SK-MEL-5 (cell line): ENCODE data around the gene INMT. TPM values are rescaled to one million over a fixed set of nuclear protein-coding genes. Genes with fewer than 3 reads are reported as not detected.

Source experiments
- DNase-seq: peaks from one replicate; pipeline ENCODE4 v3.0.0-alpha.2; 2016; ENCODE audit warnings: low read depth, low spot score
- in situ Hi-C: cut with HindIII; loops from 2 replicates; pipeline ENCODE4 v1.10.0; 2016; ENCODE audit warnings: low sequenced_read_pairs, high pct_unique_total_duplicates, low pct_unique_long_range_greater_than_20kb
- total RNA-seq: library from RNA; depleted of rRNA; stranded (reverse); fragments of >200 nt; shearing (Covaris generic); gene quantifications from 2 replicates; pipeline ENCODE4 v1.2.3, GENCODE V29; 2014

The INMT gene
- total RNA-seq, 1 experiment from 2014 or later, result not detected

GRCh38 chr7:30770845-30771173, 18.9 kb downstream of the INMT start:
- no peak for DNase-seq
- in situ Hi-C loops, result no loop called here

GRCh38 chr7:30771174-30771879, 19.4 kb downstream of the INMT start, which contains the start of gene MINDY4:
TSS of gene MINDY4 (plus strand) at chr7:30771417. CDS start at chr7:30771494, 77 bp downstream.
- in situ Hi-C loops, result no loop called here
- peak; percentile 86 for DNase-seq

GRCh38 chr7:30771880-30772425, 20.0 kb downstream of the INMT start:
- DNase-seq, result no peak
- in situ Hi-C loops, result no loop called here

- in situ Hi-C loops, result no loop called here
Observed at GRCh38 chr7:30772984-30773383, 21.0 kb downstream of the INMT start.

GRCh38 chr7:30775992-30776391, 24.1 kb downstream of the INMT start:
- in situ Hi-C loops, result no loop called here
- no peak for DNase-seq

More at GRCh38 chr7:30772984-30773383, 21.0 kb downstream of the INMT start:
- DNase-seq, result no peak

DNA sequence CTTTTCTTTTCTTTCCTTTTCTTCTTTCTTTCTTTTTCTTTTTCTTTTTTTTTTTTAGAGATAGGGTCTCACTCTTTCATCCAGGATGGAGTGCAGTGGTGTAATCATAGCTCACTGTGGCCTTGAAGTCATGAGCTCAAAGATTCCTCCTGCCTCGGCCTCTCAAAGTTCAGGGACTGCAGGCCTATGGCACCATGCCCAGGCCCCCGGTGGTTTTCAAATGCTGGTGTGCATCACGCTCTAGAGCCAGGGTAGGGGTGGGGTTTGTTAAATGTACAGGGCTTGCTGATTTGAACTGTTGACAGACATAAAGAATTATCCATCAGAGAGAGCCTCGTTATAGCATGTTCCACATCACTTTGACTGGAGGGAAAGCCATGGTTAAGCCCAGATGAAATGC, 25.0 kb downstream of the INMT start:
- in situ Hi-C loops, result no loop called here
- DNase-seq, result no peak

DNA sequence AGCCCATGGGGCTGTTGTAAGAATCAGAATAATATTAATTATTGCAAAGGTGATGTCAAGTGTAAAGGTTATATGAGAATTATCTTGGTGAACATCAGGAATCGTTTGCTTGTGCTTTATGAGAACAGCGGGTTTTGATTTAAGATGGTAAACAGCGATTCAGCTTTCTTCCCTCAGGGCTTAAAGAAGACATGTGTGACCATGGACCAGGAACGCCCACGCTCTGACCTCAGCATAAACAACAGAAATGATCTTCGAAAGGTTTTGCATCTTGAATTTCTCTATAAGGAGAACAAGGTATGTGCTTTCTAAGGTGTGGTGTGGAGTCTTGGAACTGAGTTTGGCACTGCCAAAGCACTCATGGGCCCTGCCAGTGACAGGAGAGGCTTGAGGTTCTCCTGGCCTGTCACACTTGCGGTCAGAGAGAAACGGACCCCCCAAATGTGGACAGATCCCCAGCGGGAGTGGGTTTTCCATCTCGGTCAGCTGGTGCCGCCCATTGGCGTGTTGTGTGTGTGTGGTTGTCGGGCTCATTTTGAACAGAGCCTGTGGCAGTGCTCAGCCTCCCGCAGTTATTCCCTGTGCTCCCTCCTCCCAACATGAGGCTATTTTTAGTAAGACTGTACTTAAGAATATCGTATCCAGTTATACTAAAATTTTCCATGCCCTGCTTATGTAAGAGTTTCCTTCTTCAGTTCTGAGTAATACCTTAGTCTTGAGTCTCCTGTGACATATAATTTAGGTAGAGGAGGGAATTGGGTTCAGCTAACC, 26.5 kb downstream of the INMT start:
- in situ Hi-C loops, result no loop called here
- DNase-seq, result no peak

DNA sequence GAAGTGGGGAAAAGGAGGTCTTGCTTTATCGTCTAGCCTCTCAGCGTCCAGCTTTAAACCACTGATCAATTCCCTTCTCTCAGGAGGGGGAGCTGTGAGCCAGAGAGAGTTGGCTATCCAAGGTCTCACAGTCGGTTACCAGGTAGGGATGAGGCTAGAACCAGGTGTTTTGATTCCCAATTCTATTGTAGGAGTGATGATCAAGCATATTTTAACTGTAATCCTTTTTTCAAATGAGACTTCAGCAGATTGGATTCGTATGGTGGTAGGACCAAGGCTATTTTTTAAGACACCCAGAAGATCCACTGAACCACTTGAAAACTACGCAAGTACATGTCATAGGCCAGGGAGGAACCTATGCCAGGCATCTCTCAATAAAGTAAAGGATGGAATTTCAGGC, 27.6 kb downstream of the INMT start:
- DNase-seq, result no peak
- in situ Hi-C loops, result no loop called here

DNA sequence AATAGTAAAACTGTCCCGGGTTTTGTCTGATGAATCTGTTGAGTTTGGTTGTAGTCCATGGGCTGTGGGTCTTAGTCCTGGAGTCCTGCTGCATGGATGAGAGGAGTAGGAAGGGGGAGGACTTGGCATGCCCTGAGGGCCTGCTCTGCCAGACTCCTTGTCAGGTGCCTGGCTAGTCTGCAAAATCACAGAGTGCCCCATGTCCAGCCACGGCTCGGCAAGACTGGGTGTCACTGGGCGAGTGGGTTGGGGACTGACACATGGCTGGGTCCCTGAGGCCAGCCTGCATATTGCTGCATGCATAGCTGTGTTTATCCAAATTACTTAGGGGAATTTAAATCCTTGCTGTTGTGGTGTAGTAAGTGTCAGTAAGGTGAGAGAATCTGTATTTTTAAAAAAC, 29.0 kb downstream of the INMT start:
- in situ Hi-C loops, result no loop called here
- DNase-seq, result no peak

- in situ Hi-C loops, result no loop called here
- no peak for DNase-seq
Observed at GRCh38 chr7:30782690-30783089, 30.8 kb downstream of the INMT start.

- DNase-seq, result no peak
- in situ Hi-C loops, result no loop called here
Observed at GRCh38 chr7:30785786-30786185, 33.9 kb downstream of the INMT start.

DNA sequence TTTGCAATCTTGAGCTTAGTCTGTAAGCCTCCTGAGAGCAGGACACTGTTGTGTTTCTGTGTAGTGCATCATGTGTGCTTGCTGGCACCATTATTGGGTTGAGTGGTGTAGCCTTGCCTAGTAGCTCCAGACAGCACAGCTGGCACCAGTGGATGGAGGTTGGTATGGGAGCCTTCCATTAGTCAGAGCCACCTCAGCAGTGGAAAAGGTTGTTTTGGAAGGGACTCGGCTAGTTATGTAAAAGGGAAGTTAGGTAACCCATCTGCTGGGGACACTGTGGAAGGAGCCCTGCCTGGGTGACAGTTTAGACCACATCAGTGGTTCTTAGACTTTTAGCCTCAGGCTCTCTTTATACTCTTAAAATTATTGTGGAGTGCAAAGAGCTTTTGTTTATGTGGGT, 35.6 kb downstream of the INMT start:
- in situ Hi-C loops, result no loop called here
- no peak for DNase-seq

DNA sequence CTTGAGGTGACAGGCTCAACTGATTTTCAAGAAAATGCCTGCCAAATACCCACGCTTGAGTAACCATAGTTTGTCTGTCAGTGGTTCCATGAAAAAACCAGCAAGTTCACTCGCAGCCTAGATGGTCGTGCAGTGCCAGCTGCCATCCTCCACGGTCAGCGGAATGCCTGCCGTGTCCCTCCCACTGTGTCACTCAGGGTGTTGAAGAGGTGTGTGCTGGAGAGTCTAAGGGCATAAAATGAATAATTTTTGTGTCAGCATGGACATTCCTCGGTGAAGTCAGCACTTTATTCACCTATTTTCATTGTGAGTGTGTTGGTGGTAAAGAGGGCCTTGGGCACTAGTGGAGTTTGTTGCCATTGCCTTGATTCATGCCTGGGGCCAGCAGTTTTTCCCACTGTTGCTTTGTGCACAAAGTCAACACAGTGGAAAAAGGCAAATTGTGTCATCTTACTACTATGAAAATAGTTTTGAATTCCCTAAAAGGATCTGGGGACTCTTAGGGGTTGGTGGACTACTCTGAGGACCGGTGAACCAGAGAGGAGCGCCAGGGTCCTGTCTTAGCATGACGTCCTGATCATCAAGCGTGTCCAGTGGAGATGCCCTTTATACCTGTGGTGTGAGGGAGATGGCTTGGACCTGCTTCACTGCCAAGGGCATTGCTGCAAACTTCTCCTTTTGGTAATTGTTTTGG, 36.9 kb downstream of the INMT start:
- in situ Hi-C loops, result no loop called here
- no peak for DNase-seq

DNA sequence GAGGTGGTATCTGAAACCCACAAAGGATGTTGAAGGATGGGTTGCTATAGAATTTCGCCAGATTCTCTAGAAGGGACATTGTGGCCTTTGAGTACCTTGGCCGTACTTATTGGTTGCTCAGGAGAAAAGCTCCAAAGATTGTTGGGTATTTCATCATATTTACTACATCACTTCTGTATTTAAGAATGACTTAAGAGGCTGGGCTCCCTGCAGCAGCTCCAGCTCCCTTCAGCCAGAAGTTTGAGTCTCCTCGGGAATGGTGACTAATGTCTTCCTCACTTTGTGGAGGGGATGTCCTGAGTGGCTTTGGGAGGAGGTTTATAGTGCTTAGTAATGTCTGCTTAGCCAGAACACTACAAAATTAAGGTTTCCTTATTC, 37.4 kb downstream of the INMT start:
- DNase-seq, result no peak
- in situ Hi-C loops, result no loop called here

DNA sequence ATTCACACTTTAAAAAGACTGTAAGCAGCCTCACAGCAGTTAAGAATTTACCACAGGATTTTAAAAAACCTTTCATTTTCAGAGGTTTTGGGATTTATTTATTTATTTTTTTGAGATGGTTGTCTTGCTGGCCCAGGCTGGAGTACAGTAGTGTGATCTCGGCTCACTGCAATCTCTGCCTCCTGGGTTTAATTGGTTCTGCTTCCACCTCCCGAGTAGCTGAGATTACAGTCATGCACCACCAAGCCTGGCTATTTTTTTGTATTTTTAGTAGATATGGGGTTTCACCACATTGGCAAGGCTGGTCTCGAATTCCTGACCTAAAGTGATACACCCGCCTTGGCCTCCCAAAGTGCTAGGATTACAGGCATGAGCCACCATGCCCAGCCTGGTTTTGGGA, 38.4 kb downstream of the INMT start:
- in situ Hi-C loops, result no loop called here

DNA sequence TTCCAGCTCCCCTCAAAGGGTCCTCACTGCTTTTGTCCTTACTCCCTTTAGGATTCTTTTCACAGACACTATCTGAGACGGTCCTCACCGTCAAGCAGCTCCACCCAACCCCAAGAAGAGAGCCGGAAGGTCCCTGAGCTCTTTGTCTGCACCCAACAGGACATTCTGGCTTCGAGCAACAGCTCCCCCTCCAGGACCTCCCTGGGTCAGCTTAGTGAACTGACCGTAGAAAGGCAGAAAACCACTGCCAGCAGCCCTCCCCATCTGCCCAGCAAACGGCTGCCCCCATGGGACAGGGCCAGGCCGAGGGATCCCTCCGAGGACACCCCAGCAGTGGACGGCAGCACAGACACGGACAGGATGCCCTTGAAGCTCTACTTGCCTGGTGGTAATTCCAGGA, 39.2 kb downstream of the INMT start:
- in situ Hi-C loops, result no loop called here

More for the DNA sequence above, 38.4 kb downstream of the INMT start:
- DNase-seq, result no peak

DNA sequence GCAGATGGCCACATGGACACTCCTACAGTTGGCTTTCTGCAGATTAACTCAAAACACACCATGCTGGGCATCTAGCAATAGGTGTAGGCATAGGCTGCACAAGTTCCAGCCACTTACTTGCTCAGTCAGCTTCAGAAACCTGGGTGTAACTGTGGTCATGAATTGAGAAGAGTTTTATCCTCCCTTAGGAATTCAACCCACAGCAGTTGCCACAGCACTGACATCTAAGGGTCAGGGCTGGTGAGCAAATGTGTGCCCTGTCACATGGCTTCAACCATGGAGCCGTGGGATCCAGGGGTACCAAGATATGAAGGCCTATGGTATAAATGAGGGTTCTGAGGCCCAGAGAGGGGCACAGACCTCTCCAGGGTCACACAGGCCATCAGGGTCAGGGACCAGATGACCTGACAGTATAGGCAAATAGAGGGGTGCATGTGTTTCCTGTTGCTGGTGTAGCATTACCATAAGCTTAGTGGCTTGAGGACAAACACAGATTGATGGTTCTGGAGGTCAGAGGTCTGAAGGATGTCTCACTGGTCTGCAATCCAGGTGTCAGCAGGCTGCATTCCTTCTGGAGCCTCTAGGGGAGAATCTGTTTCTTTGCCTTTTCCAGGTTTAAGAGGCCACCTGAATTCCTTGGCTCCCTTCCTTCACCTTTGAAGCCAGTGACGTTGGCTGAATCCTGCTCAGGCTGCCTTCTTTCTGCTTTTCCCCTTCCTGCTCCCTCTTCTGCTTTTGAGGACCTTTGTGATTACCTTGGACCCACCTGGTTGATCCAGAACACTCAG, 43.4 kb downstream of the INMT start:
- DNase-seq, result no peak

More for the DNA sequence above, 39.2 kb downstream of the INMT start:
- DNase-seq, result peak; percentile 38

More for the DNA sequence above, 43.4 kb downstream of the INMT start:
- in situ Hi-C loops, result no loop called here
